Amniotic stem cell (primary cell): Measurements from ENCODE around the gene BCL11A.

Experiments
- DNase-seq: peaks from one replicate; lab custom pipeline; 2025; lab: John Stamatoyannopoulos, UW

BCL11A gene

DNA sequence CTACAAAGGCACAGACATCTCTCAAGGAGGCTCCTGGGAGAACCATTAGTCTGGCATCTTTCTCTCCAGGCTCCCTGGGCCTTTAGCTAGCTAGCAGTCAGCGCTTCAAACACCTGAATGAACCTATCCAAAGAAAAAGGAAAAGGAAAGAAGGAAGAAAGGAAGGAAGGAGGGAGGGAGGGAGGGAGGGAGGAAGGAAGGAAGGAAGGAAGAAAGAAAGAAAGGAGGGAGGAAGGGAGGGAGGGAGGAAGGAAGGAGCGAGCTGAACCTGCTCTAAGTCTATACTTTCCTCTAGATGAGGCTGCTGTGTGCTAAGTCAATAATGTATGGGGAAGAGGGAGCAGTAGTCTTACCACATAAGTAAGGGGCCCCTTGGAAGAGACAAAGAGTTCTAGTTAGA, 5.1 kb upstream of the BCL11A start:
- DNase-seq = no peak

DNA sequence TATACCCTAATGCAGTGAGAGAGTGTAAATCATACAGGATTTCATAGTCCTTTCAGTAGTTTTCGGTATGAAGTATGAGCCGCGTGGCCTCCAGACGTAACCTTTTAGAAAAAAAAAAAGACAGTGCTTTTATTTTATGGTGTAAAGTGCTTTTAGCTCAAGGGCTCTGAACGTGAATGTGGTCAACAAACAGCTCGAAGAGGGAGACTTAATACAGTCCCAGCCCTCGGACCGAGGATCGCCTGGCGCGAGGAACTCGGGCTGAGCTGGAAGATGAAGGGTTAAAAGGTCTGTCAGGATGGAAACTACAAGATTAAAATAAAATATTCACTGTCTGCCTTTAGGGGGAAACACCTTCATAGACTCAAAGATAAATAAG, 4.0 kb upstream of the BCL11A start:
- DNase-seq = no peak

GRCh38 chr2:60556576-60557485, 3.4 kb upstream of the BCL11A start:
- no peak for DNase-seq

DNA sequence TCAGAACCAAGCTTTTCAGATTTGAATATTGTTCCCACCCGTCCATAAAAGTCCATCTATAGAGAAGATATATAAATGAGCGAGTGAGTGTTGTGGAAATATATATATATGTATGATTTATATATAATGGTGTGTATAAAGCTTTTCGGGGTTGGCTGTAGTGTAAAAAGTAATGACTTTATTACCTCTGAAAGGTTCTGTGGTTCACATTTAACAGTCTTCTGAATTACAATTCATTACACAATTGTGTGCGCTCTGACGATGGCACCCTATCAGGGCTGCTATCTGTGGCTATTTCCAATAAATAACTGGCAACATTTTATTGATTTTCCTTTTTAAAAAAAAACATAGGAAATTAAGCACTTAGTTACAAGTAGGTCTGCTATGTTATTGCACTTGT, 2.7 kb upstream of the BCL11A start:
- DNase-seq = no peak

DNA sequence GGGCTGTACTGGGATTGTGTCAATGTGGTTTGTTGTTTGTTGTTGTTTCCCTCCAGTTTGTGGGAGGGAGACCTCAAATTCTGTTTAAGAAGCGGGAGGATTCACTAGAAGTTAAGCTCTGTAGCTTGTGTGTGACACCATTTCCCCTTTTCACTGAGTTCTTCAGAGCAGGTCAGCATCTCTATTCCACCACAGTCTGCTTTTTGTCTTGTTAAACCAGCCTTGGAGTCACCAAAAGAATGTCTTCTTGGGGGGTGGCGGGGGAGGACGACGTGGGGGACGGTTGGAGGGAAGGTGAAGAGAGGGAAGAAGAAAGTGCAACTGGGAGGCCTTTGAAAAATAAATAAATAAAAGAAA, 2.3 kb upstream of the BCL11A start:
- DNase-seq = no peak

- peak; percentile 39 for DNase-seq
These were observed 1.8 kb upstream of the BCL11A start for GRCh38 chr2:60555066-60555782.

GRCh38 chr2:60554646-60555065, 1.2 kb upstream of the BCL11A start:
- no peak for DNase-seq

GRCh38 chr2:60554074-60554645, 706 bp upstream of the BCL11A start:
- DNase-seq = no peak

GRCh38 chr2:60552851-60553494, 481 bp downstream of the BCL11A start:
- no peak for DNase-seq

- DNase-seq = no peak
These were observed 1.2 kb downstream of the BCL11A start for GRCh38 chr2:60552078-60552850.

DNA sequence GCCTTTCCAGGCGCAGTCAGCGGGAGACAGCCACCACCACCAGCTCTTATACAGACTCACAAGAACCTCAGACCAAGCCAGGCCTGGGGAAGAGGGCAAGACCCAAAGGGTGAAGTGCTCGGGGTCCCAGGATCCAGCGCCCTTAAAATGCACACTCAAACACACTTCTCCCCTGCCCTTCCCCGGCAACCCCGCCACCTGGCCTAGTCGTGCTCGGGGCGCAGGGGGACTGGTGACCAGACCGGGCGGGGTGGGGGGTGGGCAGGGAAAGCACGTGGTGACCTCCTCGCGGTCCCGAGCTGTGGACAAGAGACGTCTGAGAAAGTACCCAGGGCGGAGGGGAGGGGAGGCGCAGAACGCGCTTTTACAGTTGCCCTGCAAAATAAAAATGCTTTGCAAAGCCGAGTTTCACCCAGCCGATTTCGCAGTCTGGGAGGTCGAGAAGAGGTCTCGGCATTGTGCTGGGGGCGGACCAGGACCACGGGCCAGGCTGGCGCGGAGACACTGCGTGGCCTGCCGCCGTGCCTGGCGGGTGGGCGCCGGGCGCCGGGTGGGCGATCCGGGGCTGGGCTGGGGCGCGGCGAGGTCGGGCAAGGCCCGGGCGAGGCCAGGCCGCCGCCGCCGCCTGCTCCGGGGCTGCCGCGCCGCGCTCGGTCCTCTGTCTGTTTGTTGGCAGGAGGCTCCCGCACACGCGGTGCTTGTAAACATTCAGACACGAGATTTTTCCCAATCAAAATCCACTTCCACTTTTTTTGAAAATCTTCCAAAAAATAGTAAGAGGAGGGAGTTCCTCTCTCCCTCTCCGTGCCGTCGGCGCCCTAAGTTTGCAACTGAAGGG, 2.0 kb downstream of the BCL11A start:
- no peak for DNase-seq

- no peak for DNase-seq
These were observed 2.5 kb downstream of the BCL11A start for GRCh38 chr2:60550984-60551239.

GRCh38 chr2:60550178-60550983, 3.1 kb downstream of the BCL11A start:
- DNase-seq = peak; percentile 70

GRCh38 chr2:60549928-60550177, 3.6 kb downstream of the BCL11A start:
- DNase-seq = no peak

- no peak for DNase-seq
These were observed 4.1 kb downstream of the BCL11A start for GRCh38 chr2:60549238-60549927.

DNA sequence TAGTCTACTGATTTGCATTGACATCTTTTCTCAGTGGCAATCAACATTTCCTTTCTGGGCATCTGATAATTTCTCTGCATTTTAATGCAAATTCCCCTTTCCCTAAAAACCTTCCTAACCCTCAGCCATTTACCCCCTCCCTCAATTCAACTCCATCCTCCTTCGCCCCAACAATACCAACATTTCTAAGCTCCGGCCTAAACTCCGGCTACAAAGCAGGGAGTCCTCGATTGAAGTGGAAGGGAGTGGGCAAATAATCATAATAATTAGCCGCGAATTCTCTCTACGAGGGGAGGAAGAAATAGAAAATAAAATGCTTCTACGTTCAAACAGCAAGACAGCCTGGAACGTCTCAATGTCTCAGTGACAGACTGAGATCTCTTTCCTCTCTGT, 4.6 kb downstream of the BCL11A start:
- DNase-seq = no peak

DNA sequence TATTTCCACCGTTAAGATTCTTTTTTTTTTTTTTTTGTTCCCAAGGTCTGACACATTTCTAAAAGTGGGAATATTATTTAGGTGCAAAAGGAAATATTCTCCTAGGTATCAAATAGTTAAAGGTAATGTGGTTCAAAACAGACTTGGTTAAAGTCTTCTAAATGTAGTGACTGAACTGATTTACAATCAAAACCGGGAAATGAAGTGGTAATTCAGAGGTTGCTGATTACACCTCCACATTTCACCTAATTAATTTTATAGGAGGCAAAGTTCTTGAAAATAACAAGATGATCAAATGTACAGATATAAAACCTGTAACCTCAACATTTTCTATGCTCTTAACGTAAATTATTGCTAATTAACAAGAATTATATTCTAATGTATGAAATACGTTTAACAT, 5.1 kb downstream of the BCL11A start:
- no peak for DNase-seq

- DNase-seq = no peak
These were observed 5.6 kb downstream of the BCL11A start for GRCh38 chr2:60547841-60548240.

DNA sequence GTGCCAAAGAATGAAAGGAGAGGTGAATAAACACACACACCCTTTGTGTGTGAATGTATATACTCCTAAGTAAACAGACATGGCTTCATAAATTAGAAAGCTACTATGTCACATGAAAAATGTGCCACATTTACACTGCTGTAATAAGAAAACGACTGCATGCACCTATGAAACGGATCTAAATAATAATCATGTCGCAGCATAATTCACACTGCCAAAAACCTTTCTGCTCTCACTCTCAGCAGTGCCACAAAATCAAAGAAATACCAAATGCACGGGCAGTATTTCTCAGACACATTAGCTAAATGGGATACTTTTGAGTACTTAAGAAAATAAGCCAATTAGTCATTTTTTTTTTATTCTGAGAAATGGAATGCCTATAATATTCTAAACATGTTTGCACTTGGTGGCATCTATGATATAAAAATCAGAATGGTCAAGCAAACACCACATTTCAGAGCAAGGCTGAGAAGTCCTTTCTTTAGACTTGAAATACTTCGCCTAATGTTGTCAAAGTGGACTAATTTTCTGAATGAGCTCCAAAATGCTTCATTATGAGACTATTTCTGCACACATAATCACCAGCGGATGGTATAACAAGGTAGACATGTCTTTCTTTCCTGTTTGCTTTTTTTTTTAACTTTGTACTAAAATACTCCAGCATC, 6.6 kb downstream of the BCL11A start:
- no peak for DNase-seq
